SKM-1 treated with dmso at 0.1 percent for 144 hours (cell line): Measurements from ENCODE around the gene ORAI1.
"Not testable (repeated sequence)": the region's sequence is repeated elsewhere in the genome, so short reads cannot be mapped to it uniquely, and the experiment has no call there.

Source experiments
- DNase-seq: peaks from one replicate; lab custom pipeline; 2025; ENCODE audit not compliant: unreplicated experiment; lab: John Stamatoyannopoulos, UW

The ORAI1 gene

DNA sequence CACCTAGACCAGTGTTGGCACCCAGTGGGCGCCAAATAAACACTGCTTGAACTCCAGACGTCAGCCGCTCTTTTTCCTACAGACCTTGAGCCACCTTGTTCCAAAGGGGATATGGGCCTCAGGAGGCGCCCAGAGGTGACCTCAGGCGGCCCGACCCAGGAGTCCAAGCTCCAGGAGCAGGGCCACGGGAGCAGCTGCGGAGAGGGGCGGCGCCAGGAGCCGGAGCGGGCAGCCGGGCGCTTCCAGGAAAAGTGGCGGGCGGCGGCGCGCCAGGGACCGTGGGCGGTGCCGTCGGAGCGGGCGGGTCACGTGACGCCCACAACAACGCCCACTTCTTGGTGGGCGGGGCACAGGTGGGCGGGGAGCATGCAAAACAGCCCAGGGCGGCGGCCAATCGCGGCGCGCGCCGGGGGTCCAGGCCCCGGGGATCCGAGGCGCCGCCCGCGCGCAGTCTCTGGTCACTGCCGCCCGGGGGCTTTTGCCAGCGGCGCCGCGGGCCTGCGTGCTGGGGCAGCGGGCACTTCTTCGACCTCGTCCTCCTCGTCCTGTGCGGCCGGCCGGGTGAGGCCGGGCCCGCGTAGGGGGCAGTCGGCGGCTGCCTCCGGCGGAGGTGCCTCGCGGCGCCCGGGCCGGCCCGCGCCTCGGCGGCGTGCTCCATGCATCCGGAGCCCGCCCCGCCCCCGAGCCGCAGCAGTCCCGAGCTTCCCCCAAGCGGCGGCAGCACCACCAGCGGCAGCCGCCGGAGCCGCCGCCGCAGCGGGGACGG lies at the start of gene ORAI1:
Gene ORAI1, plus strand, starts transcription at position 444 of the 766 bp plus-strand sequence.
- peak; percentile 49 for DNase-seq

DNA sequence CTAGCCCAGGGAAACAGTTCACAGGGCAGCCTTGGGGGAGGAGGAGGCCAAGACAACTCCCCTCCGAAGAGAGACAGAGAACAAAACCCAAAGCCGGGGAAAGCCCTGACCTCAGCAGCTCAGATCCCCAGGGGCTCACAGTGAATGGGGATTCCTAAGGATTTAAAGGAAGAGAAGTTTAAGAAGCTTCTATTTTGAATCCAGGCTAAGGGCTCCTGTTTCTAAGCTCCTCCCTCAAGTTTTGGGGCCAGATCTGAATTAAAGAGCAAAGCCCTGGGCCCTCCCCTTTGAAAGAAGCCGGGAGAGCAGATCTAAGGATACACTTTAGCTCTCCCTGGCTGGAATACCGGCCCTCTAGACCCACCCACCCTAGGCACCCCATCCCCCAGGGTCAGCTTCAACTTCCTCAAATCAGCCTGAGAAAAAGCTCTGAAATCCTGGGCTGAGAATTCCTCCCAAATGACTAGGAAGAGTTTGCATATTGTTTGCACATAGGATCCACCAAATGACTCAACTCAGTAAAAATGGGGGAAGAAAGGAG lies 49.4 kb upstream of the ORAI1 start:
- DNase-seq, result no peak

DNA sequence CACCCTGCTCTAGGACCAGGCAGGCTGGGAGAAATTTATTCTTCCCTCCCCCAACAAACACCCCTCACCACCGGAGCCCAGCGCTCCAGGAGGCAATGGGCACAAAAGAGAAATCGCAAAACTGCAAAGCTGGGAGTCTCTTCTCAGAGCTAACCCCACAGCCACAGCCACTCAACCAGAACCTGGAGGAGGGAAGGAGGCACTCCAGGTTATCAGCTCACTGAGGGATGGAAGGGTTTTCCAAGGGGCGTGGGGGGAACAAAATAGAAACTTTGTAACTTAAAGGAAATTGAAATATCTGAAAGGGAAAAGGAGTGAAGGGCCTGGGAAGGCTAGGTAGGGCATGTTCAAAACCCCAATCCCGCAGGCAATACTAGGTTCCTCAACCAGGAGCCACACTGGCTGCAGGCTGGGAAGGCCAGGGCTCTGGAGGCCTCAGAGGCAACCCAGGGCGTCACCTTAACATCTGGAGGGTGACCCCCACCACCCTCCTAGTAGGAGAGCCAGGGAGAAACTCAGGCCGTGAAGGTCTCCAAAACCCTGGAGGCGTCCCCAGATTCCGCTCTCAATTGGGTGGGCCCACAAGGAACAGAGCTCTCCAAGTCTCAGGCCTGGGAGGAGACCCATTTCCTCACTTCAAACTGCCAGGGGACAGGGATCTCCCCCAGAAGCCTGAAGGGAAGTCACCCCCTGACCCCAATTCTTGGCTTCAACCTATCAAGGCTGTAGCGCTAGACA lies 48.7 kb upstream of the ORAI1 start:
- DNase-seq, result no peak

DNA sequence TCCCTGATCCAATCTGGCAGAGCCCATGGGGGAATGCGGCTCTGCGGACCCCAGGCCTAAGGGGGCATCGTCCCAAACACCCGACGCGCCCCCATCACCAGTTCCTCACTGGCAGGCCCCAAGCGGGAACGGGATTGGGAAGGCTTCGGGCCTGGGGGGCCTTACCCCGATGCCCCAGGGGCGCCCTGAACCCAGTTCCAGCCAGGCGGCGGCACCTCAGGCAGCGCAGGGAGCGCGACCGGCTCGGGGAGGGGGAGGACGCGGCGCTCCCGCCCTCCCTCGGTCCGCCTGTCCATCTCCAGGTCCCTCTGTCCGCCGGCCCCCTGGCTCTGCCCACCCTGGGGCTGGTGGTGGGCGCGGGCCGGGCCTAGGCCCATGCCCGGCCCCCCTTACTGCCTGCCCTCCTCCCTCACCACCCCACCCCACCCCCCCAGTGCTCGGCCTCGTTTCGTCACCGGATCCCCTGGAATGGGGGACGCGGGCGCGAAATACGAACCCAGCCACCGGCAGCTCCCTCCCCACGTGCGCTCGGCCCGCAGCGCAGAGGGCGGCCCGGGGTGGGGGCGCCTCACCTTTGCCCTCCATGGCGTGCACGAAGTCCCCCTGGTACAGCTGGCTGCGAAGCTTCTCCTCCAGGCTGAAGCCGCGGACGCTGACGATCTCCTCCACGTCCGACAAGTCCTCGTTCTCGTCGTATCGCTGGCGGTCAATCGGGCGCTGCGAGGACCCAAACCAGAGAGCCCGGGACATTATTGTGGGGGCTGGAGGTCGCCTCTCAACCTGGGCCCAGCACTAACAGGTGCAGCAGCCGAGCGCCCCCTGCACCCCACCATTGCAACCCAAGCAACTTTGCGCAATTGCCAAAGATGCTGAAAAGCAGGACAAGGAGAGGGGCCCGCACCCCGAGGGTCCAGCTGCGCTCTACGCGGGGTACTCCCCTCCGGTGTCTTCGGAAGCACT lies 47.8 kb upstream of the ORAI1 start:
- DNase-seq, result no peak

DNA sequence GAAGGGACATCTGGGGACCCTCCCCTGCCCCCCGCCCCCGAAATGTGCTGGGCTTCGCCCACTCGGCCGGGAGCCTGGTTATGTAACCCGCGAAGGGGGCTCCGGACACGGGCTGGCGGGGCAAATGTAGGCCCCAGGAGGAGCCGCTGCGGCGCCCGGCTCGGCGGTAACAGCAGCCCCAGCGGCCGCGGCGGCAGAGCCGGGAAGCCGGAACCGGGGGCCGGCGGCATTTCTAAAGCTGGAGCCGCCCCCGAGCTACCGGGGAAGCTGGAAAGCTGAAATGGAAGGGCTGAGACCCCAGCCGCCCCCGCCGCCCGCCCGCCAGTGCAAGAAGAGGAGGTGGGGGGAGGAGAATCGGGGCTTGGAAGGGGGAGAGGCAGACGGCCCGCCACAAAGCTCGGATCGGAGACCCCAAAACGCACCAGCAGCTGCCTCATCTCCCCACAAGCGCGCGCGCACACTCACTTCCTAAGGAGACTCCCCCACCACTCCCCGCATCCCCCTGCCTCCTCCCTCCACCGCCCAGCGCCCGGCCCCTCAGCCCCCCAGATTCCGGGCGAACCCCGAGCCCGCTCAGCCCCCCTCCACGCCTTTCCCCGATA lies 47.0 kb upstream of the ORAI1 start:
- DNase-seq, result no peak

DNA sequence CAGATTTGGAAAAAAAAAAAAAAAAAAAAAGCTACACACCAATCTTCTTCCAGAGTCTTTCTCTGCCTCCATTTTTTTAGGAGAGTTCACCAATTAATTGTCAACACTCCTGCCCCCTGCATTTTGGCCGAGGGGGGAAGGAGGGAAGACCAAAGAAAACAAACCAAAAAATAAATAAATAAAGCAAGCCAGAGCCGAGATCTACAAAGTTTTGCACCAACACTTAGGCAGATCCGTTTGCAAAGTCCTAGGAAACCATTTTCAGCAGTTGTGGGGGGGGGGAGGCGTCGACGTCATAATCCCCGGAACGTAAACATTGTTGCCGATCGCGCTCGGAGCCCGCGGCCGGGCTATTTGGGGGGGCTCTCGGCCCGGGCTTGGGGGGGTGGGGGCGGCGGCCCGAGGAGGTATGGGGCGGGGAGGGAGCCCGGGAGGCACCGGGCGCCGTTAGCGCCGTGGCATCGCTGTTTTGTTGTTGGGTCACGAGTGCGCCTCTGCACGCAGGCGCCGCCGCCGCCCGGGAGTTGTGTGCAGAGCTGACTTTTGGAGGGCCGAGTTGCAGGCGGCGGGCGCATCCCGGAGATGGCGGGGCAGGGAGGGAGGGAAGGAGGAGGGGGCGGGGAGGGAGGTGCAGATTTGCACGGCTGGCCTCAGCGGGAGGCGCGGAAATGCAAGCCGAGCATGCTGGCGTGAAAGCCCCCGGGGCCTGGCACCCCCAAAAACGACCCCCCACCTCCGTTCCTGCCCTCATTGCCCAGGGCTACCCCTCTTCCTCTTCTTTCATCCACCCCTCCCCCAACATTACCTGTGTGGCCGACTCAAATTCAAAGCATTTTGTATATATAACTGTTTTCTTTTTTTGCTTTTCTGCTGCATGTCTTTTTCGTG lies 46.1 kb upstream of the ORAI1 start:
- DNase-seq, result peak; percentile 19

DNA sequence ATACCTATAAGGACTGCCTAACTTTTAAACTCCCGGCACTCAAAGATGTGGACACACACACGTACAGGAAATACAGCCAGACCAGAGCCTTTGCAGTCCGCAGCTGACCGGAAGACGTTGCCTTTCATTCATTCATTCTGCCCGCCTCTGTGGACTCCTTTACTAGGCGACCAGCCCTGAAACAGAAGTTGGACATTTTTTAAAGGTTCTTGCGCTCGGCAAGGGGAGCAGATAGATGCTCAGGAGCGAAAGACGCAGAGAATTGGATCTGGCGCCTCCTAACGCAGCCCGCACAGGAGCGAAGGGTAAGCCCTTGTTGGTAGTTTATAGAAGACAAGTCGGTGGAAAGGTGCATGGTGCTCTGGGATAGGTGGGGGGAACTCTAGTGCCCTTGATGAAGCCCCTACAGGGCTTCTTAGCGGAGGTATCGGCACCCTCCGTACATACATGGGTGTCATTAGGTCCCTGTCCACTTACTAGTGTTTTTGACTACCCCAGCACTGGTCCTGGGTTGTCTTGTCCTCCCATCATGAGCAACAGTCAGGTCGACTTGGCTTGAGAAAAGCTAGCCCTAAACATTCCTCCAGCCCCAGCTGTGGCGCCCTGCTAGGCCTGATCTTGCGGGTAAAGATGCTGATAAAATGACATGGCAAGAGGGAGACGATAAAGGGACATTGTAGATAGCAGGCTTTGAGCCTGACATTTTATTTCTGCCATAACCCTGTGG lies 45.2 kb upstream of the ORAI1 start, which contains the start of gene KDM2B:
Gene KDM2B, minus strand, starts transcription at position 65 of the 727 bp plus-strand sequence. CDS start 112 bp downstream, outside the sequence.
- DNase-seq, result no peak

DNA sequence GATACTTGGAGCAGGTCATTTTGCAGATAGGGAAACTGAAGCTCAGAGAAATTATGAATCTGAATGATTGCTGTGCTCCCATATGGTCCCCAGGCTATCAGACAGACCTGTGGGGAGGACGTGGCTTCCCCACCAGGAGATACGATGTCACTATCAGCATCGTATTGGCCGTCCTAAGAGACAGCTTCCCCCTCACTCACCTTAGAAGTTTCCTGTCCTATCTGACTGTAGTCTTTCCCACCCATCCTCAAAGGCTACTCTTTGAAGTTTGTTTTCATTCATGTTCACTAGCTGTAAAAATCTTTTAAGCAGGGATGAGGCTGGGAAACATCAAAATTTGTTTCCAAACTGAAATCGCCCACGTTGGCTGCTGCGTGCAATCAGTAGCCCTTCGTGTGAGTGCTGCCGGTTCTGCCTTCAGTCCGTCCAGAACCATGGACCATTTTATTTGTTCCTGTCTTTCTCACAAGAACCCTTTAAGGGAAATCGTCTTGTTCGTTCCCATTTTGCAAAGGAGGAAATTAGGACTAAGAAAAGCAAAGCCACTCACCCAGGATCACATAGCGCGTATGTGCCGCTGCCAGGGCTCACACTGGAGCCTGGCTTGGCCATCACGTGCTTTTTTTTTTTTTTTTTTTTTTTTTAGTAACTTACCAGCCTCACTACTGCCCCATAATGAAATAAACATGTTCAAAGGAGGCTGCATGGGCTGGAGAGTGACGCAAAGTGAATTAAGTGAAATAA lies 44.5 kb upstream of the ORAI1 start:
- DNase-seq, result no peak

DNA sequence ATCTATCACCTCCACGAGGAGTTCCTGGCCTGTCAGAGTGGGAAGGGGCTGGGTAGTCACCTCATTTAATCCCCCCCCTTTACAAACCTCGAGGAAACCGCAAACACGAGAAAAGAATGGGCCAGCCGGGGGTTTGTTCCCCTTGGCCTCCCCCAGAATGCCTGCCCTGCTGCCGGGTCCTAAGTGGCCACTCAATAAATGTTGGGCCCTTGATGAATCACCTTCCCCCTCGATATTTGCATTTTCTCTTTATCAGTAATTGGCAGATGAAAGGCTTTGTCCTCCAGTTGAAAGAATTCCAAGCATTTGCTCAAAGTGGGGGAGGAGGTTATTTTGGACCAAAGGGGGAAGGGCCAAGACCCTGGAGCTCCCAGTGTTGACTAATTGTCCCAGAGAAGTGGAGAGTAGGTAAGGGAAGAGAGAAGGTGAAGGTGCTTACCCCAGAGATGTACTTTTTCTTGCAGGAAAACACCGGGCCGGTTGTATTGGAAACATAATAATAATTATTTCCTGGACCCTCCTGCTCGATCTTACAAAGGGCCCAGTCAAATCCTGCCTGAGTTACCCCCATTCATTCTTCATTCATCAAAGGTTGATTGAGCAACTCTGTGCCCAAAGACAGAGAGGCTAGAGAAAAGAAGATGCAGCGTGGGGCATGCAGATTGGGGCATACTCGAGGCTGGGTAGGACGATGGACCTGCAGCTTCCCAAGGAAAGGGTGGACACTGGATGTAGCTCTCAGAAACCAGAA lies 43.6 kb upstream of the ORAI1 start:
- no peak for DNase-seq

DNA sequence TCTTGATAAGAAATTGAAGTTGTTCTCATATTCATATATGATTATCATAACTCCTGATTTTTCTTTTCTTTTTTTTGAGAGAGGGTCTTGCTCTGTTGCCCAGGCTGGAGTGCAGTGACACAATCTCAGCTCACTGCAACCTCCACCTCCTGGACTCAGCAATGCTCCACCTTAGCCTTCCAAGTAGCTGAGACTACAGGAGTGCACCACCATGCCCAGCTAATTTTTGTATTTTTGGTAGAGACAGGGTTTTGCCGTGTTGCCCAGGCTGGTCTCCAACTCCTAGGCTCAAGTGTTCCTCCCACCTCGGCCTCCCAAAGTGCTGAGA lies 43.0 kb upstream of the ORAI1 start:
- DNase-seq, result not testable (repeated sequence)

DNA sequence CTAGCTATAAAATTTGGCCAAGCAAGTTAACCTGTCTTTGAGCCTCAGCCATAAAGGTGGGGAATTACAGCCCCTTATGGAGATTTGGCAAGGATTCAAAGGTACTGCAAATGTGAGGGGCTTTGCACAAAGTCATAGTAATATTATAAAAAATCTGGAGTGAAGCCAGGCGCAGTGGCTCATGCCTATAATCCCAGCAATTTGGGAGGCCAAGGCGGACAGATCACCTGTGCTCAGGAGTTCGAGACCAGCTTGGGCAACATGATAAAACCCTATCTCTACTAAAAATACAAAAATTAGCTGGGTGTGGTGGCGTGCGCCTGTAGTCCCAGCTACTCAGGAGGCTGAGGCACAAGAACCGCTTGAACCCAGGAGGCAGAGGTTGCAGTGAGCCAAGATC lies 41.4 kb upstream of the ORAI1 start:
- DNase-seq, result not testable (repeated sequence)

DNA sequence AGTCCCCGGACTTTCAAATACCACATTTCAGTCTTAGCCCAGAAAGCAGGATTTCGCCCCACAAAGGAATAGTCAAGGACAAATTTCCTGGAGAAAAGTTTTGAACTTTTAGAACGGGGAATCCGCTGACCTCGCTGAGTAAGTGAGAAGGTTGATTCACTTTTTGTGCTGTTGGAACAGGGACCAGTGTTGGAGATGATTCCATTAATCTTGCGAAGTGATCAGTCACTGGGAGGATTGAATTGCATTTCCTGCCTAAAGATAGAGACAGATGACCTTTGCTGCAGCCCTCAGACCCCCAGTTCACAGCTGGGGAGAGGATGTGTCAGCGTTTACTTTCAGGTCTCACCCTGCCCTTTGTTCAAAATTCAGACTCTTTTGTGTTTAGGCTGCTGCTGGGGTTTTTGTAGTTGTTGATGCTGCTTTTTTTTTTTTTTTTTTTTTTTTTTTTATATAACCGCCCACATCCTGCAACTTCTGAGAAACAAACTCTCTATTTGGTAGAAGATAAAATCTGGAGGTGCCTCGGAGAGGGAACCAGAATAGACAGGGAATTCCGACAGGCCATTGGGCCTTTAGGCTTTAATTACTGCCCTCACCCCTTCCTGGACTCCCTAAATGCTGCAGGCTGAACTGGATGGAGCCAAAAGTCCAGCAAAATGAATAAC lies 35.7 kb upstream of the ORAI1 start:
- DNase-seq, result no peak

DNA sequence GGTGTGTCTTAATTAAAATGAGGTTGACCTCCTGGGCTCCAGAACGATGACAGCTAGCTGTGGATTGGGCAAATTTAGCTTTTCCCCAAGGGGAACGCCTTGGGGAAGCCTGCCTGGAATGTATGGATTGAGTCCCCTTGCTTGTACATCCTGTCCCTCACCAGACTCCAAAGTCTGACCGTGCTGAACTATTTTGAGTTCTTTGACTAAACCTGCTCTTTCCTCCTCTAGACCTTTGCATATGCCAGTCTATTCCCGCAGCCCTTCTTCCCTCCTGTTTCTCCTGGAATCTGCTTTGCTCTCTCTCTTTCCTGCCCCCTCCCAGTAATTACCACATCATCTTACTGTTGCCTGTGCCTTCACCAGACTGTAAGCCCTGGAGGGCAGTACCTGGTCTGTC lies 34.0 kb upstream of the ORAI1 start:
- no peak for DNase-seq

DNA sequence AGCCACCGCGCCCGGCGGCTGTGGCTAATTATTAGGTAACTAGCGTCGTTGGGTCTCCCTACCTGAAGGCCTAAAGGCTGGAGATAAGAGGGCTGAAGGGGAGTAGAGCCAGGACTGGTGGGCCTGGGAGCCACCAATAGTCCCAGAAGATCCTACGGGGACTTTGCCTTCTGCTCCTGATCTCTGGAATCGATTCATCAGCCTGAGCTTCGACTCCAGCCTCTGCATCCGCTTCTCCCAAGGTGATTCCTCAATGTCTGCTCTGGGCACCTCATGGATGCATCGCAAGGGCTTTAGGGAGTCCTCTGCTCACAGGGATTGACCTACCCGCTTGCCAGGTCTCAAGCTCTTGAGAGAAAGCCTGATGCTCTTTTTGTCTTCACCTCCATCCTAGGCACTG lies 30.8 kb upstream of the ORAI1 start:
- DNase-seq, result no peak

DNA sequence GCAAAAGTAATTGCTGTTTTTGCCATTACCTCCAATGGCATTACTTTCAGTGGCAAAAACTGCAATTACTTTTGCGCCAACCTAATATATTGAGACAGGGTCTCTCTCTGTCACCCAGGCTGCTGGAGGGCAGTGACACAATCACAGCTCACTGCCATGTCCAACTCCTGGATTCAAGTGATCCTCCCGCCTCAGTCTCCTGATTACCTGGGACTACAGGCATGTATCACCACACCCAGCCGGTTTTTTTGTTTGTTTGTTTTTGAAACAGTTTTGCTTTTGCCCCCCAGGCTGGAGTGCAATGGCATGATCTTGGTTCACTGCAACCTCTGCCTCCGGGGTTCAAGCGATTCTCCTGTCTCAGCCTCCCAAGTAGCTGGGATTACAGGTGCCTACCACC lies 29.8 kb upstream of the ORAI1 start:
- no peak for DNase-seq

DNA sequence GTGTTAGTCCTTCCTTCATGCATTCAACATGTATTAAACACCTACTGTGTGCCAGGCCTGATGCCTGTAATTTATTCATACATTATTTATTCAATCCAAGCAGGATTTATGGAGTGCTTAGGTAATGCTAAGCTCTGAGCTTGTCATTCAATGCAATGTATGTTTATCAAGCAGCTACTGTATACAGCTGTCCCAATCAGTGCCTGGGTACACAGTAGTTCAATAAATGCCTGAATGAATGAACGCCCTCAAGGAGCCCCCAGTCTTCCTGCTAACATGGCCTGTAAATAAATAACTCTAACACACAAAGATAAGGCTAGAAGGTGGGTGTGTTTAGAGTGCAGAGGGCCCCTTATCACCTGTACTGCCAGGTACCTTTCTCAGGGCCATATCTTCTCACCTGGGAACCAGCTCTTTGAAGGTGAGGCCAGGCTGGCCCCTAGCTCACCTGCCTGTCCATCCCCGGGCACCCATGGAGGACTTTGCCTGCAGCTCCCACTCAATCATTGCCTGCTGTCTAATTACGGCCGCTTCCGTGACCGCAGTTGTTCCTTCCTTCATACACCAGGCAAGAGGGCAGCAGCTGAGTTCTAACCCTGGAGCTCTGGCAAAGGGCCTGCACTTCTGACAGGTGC lies 25.5 kb upstream of the ORAI1 start:
- DNase-seq, result no peak

DNA sequence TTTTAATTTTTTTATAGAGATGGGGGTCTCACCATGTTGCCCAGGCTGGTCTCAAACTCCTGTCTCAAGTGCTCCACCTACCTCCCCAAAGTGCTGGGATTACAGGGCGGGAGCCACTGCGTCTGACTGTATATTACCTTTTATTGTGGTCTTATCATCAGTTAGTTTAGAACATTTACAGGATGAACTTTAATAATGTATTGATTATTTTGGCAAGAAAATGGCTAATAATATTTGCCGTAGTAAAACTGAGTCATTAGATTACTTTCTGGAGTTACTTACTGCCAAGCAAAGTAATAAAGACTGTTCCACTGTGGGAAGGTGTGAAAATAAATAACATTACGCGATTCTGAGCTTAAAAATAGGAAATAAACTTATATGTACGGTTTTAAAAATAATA lies 23.6 kb upstream of the ORAI1 start:
- no peak for DNase-seq
